A549 (cell line): Measurements from ENCODE around the gene ADM2. TPM values are rescaled to one million over a fixed set of nuclear protein-coding genes. Genes with fewer than 3 reads are reported as not detected.
A peak's percentile ranks its signal among the peaks of the same experiment; 100 is the strongest.

Source experiments
- ATAC-seq, 2 experiments: fragments of 200-7000 bp in 1 of 2; fragments of >200 bp in 1 of 2; cut with Nextera tagmentation in 1 of 2; cut with Tn5 transposase in 1 of 2; 3 replicates each; pipeline versions ENCODE4 v1.8.0 to v1.9.1; 2018 to 2020; ENCODE audit warnings: mild to moderate bottlenecking in 1 of 2, moderate library complexity in 1 of 2
- CTCF ChIA-PET: fragments of 300-600 bp; sonication (Branson Sonifier 250); formaldehyde crosslinking; extraction: SDS; loops from one replicate; lab custom pipeline; 2021; ENCODE audit warnings: antibody characterized with exemption, inconsistent platforms; lab: Yijun Ruan, JAX
- POLR2A ChIA-PET: fragments of 350-600 bp; formaldehyde crosslinking; extraction: SDS; loops from one replicate; lab custom pipeline; 2021; ENCODE audit warnings: antibody characterized with exemption, inconsistent platforms; lab: Yijun Ruan, JAX
- DNase-seq, 2 experiments: peaks; one replicate each; pipeline versions ENCODE4 v3.0.0 to v3.0.0-alpha.2; 2011 to 2016; ENCODE audit warnings: low read depth in 1 of 2, low spot score in 1 of 2
- FAIRE-seq: peaks from 2 replicates; lab custom pipeline; 2011; peaks lifted over from hg19 to GRCh38; lab: Jason Lieb, UNC
- H3K27ac ChIP-seq, 2 experiments: fragments of >200 bp; sonication (Bioruptor Twin); formaldehyde crosslinking; 3 replicates each; pipeline ENCODE4 v1.5.1; 2016 to 2017
- H3K4me1 ChIP-seq: fragments of >200 bp; sonication (Bioruptor Twin); formaldehyde crosslinking; 3 replicates; pipeline ENCODE4 v1.6.1; 2016
- H3K4me2 ChIP-seq: fragments of >200 bp; sonication (Bioruptor Twin); formaldehyde crosslinking; 3 replicates; pipeline ENCODE4 v1.6.1; 2016
- H3K4me3 ChIP-seq: fragments of >200 bp; sonication (Bioruptor Twin); formaldehyde crosslinking; 3 replicates; pipeline ENCODE4 v1.5.1; 2016
- H3K9me3 ChIP-seq: fragments of >200 bp; sonication (Bioruptor Twin); formaldehyde crosslinking; 3 replicates; pipeline ENCODE4 v1.6.1; 2016
- CBX2 ChIP-seq: fragments of 200-600 bp; sonication (generic); IDR thresholded peaks from 2 replicates; pipeline ENCODE4 v1.6.1; 2016; ENCODE audit warnings: low read depth, mild to moderate bottlenecking, borderline replicate concordance
- CBX8 ChIP-seq: fragments of 200-600 bp; sonication (generic); IDR thresholded peaks from 2 replicates; pipeline ENCODE4 v1.6.1; 2016
- E2F6 ChIP-seq: IDR thresholded peaks from 2 replicates; pipeline ENCODE4 v1.6.1; 2012; ENCODE audit warnings: low read depth, borderline replicate concordance
- EHMT2 ChIP-seq: fragments of 200-600 bp; sonication (generic); IDR thresholded peaks from 2 replicates; pipeline ENCODE4 v1.6.1; 2016; ENCODE audit warnings: antibody characterized with exemption, low read depth, mild to moderate bottlenecking, moderate library complexity
- GATA3 ChIP-seq: IDR thresholded peaks from 2 replicates; pipeline ENCODE4 v1.6.1; 2012; ENCODE audit warnings: borderline replicate concordance
- HES2 ChIP-seq: fragments of >200 bp; sonication (Bioruptor Twin); formaldehyde crosslinking; IDR thresholded peaks from 2 replicates; pipeline ENCODE4 v1.6.1; 2016
- HMGXB4 ChIP-seq: fragments of 250-450 bp; sonication (Bioruptor Pico); IDR thresholded peaks from 2 replicates; pipeline ENCODE4 v1.5.0; 2021; ENCODE audit warnings: mild to moderate bottlenecking, moderate library complexity, borderline replicate concordance
- HOXB13 ChIP-seq: fragments of 250-450 bp; sonication (Bioruptor Pico); IDR thresholded peaks from 2 replicates; pipeline ENCODE4 v1.5.0; 2020; ENCODE audit warnings: low read depth, mild to moderate bottlenecking, moderate library complexity
- MAFK ChIP-seq: fragments of 450-650 bp; IDR thresholded peaks from 2 replicates; pipeline ENCODE4 v1.6.1; 2014; ENCODE audit not compliant: partially characterized antibody
- MAX ChIP-seq: IDR thresholded peaks from 2 replicates; pipeline ENCODE4 v1.6.1; 2012
- MAZ ChIP-seq: fragments of 150-350 bp; IDR thresholded peaks from 2 replicates; pipeline ENCODE4 v1.6.1; 2014; ENCODE audit warnings: antibody characterized with exemption, low read depth, low read length, borderline replicate concordance
- MYC ChIP-seq: IDR thresholded peaks from 2 replicates; pipeline ENCODE4 v1.6.1; 2012; ENCODE audit warnings: mild to moderate bottlenecking, inconsistent platforms, low read length, improper control_type of control experiment, borderline replicate concordance
- NPAS2 ChIP-seq: fragments of 250-450 bp; sonication (Bioruptor Pico); IDR thresholded peaks from 2 replicates; pipeline ENCODE4 v1.8.0; 2022; ENCODE audit warnings: mild to moderate bottlenecking, moderate library complexity, borderline replicate concordance
- PHF8 ChIP-seq: fragments of 200-600 bp; sonication (generic); IDR thresholded peaks from 2 replicates; pipeline ENCODE4 v1.6.1; 2016; ENCODE audit warnings: low read depth, mild to moderate bottlenecking, antibody characterized with exemption, moderate library complexity, borderline replicate concordance
- RCOR1 ChIP-seq: fragments of 150-350 bp; IDR thresholded peaks from 2 replicates; pipeline ENCODE4 v1.6.1; 2014; ENCODE audit warnings: antibody characterized with exemption, low read length, low read depth
- REST ChIP-seq: fragments of 200-600 bp; sonication (generic); IDR thresholded peaks from 2 replicates; pipeline ENCODE4 v1.6.1; 2016; ENCODE audit warnings: antibody characterized with exemption, mild to moderate bottlenecking, moderate library complexity
- SREBF2 ChIP-seq: fragments of 450-650 bp; IDR thresholded peaks from 2 replicates; pipeline ENCODE4 v1.6.1; 2014; ENCODE audit warnings: mild to moderate bottlenecking, moderate library complexity
- TFCP2L1 ChIP-seq: fragments of 250-450 bp; sonication (Bioruptor Pico); IDR thresholded peaks from 2 replicates; pipeline ENCODE4 v1.5.0; 2021; ENCODE audit warnings: mild to moderate bottlenecking
- ZC3H11A ChIP-seq: fragments of 450-650 bp; IDR thresholded peaks from 2 replicates; pipeline ENCODE4 v1.6.1; 2014; ENCODE audit warnings: antibody characterized with exemption, mild to moderate bottlenecking
- WGBS: methylation state at CpG from one replicate; pipeline ENCODE4 v1.1.6; 2017; ENCODE audit errors: missing lambda C conversion rate; 5-methylcytosine and 5-hydroxymethylcytosine counted together
- polyA plus RNA-seq, 4 experiments: library from polyadenylated mRNA; depleted of rRNA in 3 of 4; stranded (reverse); fragments of >200 nt; fragmentation: RNase III in 1 of 4; extraction: RNeasy Plus Mini Kit Qiagen cat#74134 plus additional on column Dnase treatment in 1 of 4; gene quantifications; 2 replicates in 3 of 4; 3 replicates in 1 of 4; pipeline ENCODE4 v1.2.3, GENCODE V29; 2011 to 2017

Gene ADM2
- polyA plus RNA-seq, 2 of the 4 experiments (the other 2 are of a cell fraction): 0.50 to 1.1 TPM

- ChIA-PET CTCF (interaction anchor here (1.2 to 1.4 kb wide), 2 partner anchors 54 to 94 kb away, joined by 3 read pairs; no protein-coding TSS in a partner anchor), POLR2A (interaction anchor here (0.7 kb wide), 1 partner anchor 33 kb away, joined by 3 read pairs; no protein-coding TSS in a partner anchor)
- Histone ChIP-seq H3K27ac (no peak overlapping the region), H3K4me3 (no peak overlapping the region), H3K4me1 (peaks cover 11% of the 10 kb centered on the region; the same call in 1 of the 3 replicates), H3K9me3 (no peaks in the 10 kb centered on the region), H3K4me2 (no peak overlapping the region)
- WGBS: 81% methylated on average over 4 of the region's 5 CpGs
- ATAC-seq (peak in 1 of 2 experiments; percentile 7; a peak in 1 of 6 replicates), DNase-seq (peak in 1 of 2 experiments; percentile 27), FAIRE-seq (no peak)
- no peak for TF ChIP-seq E2F6
- TF ChIP-seq MAX: no peak
- TF ChIP-seq TFCP2L1 (CRISPR knock-in tag): no peak
- TF ChIP-seq REST: no peak
- no peak for TF ChIP-seq RCOR1
- TF ChIP-seq MYC: no peak
- no peak for TF ChIP-seq HMGXB4 (CRISPR knock-in tag)
- TF ChIP-seq ZC3H11A: no peak
- no peak for TF ChIP-seq SREBF2
- no peak for TF ChIP-seq CBX2
- TF ChIP-seq MAFK: no peak
- TF ChIP-seq NPAS2: no peak
- no peak for TF ChIP-seq CBX8
- TF ChIP-seq HOXB13 (CRISPR knock-in tag): no peak
- no peak for TF ChIP-seq EHMT2
- no peak for TF ChIP-seq MAZ
- no peak for TF ChIP-seq GATA3
- TF ChIP-seq HES2: no peak
- no peak for TF ChIP-seq PHF8
Observed at GRCh38 chr22:50444663-50445062, 36.7 kb upstream of the ADM2 start.
